CD4-positive, alpha-beta memory T cell (primary cell): ENCODE measurements around the gene CSTF3. TPM values are rescaled to one million over a fixed set of nuclear protein-coding genes. Genes with fewer than 3 reads are reported as not detected.

Experiments used
- CTCF ChIA-PET: fragments of 350-600 bp; sonication (Branson Sonifier 250); formaldehyde crosslinking; loops from one replicate; lab custom pipeline; 2021; ENCODE audit warnings: inconsistent platforms; ENCODE audit not compliant: partially characterized antibody; lab: Charles Lee
- POLR2A ChIA-PET: fragments of 350-600 bp; sonication (Branson Sonifier 250); formaldehyde crosslinking; loops from one replicate; lab custom pipeline; 2021; ENCODE audit not compliant: partially characterized antibody; lab: Charles Lee
- DNase-seq, 5 donors: peaks; one replicate each; pipeline versions ENCODE4 v3.0.0 to v3.0.0-alpha.2; 2020 to 2022; ENCODE audit warnings: mixed read lengths in 1 of 5
- H3K27ac ChIP-seq: one replicate; pipeline ENCODE4 v1.7.0; 2013; ENCODE audit warnings: low read depth, low read length
- H3K27me3 ChIP-seq: 2 replicates; pipeline ENCODE4 v1.7.0; 2013; ENCODE audit warnings: mild to moderate bottlenecking, low read length, moderate library complexity; ENCODE audit not compliant: insufficient read depth
- H3K36me3 ChIP-seq: 2 replicates; pipeline ENCODE4 v1.7.0; 2013; ENCODE audit warnings: mild to moderate bottlenecking, low read length, moderate library complexity; ENCODE audit not compliant: insufficient read depth
- H3K4me1 ChIP-seq: 2 replicates; pipeline ENCODE4 v1.7.0; 2013; ENCODE audit warnings: mild to moderate bottlenecking, low read length, moderate library complexity; ENCODE audit not compliant: insufficient read depth
- H3K4me3 ChIP-seq, 2 donors: one replicate each; pipeline ENCODE4 v1.7.0; 2013; ENCODE audit warnings: low read length in 2 of 2, mild to moderate bottlenecking in 1 of 2
- H3K9me3 ChIP-seq, 2 donors: one replicate each; pipeline ENCODE4 v1.7.0; 2013; ENCODE audit warnings: low read length in 2 of 2, control low read depth in 1 of 2; ENCODE audit not compliant: control insufficient read depth in 1 of 2
- H3K27ac Mint-ChIP-seq, 7 donors: one replicate each; pipeline ENCODE4 v1.8.0; 2020 to 2021; ENCODE audit warnings: mixed read lengths in 7 of 7, mild to moderate bottlenecking in 6 of 7, inconsistent platforms in 3 of 7, moderate library complexity in 3 of 7
- H3K27me3 Mint-ChIP-seq, 2 donors: one replicate each; pipeline ENCODE4 v1.8.0; 2020 to 2021; ENCODE audit warnings: mixed read lengths in 2 of 2
- H3K36me3 Mint-ChIP-seq, 2 donors: one replicate each; pipeline ENCODE4 v1.8.0; 2020 to 2021; ENCODE audit warnings: mixed read lengths in 2 of 2, inconsistent platforms in 1 of 2, mild to moderate bottlenecking in 1 of 2
- H3K4me1 Mint-ChIP-seq, 4 donors: one replicate each; pipeline ENCODE4 v1.8.0; 2020 to 2021; ENCODE audit warnings: mixed read lengths in 4 of 4, mild to moderate bottlenecking in 1 of 4
- H3K4me3 Mint-ChIP-seq, 8 donors: one replicate each; pipeline ENCODE4 v1.8.0; 2020 to 2021; ENCODE audit warnings: mixed read lengths in 8 of 8, mild to moderate bottlenecking in 7 of 8, moderate library complexity in 6 of 8, inconsistent platforms in 3 of 8
- H3K9me3 Mint-ChIP-seq, 8 donors: one replicate each; pipeline ENCODE4 v1.8.0; 2020 to 2021; ENCODE audit warnings: mixed read lengths in 8 of 8, mild to moderate bottlenecking in 5 of 8, inconsistent platforms in 3 of 8, moderate library complexity in 1 of 8
- intact Hi-C: fragments of 100-400 bp; cut with micrococcal nuclease; formaldehyde crosslinking; loops from one replicate; pipeline ENCODE4 v1.15.1; 2023
- polyA plus RNA-seq, 2 donors: library from polyadenylated mRNA; unstranded; fragments of 300-500 nt; fragmentation: Illumina TruSeq; gene quantifications; one replicate each; pipeline ENCODE4 v1.2.3, GENCODE V29; 2021
- total RNA-seq, 2 experiments: library from RNA; stranded (reverse); gene quantifications; one replicate each; pipeline ENCODE4 v1.2.3, GENCODE V29; 2021

Gene CSTF3
- total and polyA plus RNA-seq, 4 experiments from 2014 or later = 18.1 to 34.0 (median 25.9) TPM

DNA sequence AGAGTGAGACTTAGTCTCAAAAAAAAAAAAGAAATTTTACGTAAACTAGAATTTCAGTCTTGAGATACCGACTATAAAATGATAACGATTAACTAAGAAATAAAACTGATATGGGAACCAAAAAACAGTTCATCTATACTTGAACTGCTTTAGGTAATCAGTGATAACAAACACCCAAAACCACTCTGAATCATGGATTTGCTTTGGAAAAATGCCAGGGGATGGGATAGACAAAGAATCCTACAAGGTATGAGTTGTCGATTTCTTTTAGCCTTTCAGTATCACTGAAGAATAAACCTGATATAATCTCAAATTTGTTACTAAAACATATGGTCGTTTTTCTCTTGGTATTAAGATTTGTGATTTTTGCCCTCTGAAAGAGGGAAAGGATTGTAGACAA is 13.7 kb downstream of the CSTF3 start:
- no peaks in the 10 kb centered on the region for H3K27me3 ChIP-seq
- H3K36me3 ChIP-seq = no peaks in the 10 kb centered on the region
- Mint-ChIP-seq H3K27me3 (no peaks in the 10 kb centered on the region), H3K9me3 (no peaks in the 10 kb centered on the region), H3K4me3 (no peak overlapping the region), H3K27ac (no peak overlapping the region), H3K36me3 (peaks cover 10 to 24% of the 10 kb centered on the region in 2 donors), H3K4me1 (peaks cover 12 to 30% (median 17%) of the 10 kb centered on the region in 4 donors)
- no peak for DNase-seq
- ChIA-PET POLR2A (no interaction called here), CTCF (interaction anchor here (0.6 to 1.2 kb wide), 2 partner anchors 13 to 258 kb away, joined by 3 read pairs; no protein-coding TSS in a partner anchor)
- H3K4me3 ChIP-seq = no peak overlapping the region
- H3K9me3 ChIP-seq = no peaks in the 10 kb centered on the region
- peaks cover 6% of the 10 kb centered on the region for H3K4me1 ChIP-seq
- intact Hi-C loops = no loop called here
- no peak overlapping the region for H3K27ac ChIP-seq

DNA sequence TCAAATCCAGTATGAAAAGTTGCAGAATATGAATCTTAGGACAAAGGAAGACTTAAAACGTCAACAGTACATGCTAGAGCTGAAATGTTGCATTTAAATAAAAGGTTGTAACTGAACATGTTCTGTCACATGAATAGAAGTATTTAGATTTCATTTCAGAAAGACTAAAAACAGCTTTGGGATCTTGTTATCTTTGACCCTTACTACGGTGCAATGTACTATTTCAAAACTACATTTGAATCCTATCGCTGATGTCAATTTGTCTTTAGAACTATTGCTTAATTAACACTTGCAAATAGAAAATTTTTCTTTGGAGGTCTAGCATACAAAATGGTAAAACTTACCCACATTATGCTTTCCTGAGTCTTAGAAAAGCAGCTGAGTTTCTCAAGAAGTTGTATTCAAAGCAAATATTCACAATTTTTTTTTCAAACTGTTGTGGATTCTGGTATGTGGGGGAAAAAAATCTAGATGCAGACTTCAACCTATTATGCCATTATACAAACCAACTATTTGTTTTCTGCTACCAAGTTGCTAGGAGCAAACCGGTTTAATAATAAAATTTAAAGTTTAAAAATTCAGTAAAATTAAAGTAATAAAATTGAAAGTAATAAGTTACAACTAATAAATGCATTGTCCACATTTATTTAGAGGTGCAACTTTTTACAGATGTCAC is 25.4 kb downstream of the CSTF3 start:
- Histone ChIP-seq H3K4me1 (no peaks in the 10 kb centered on the region), H3K4me3 (no peak overlapping the region), H3K9me3 (no peaks in the 10 kb centered on the region), H3K36me3 (peaks cover 6% of the 10 kb centered on the region), H3K27me3 (no peaks in the 10 kb centered on the region), H3K27ac (no peak overlapping the region)
- ChIA-PET CTCF (interaction anchor here (1.2 kb wide), 1 partner anchor 71 kb away, joined by 4 read pairs; no protein-coding TSS in a partner anchor), POLR2A (no interaction called here)
- peaks cover 7 to 19% of the 10 kb centered on the region in 2 donors for H3K36me3 Mint-ChIP-seq
- H3K27me3 Mint-ChIP-seq = no peaks in the 10 kb centered on the region
- H3K4me1 Mint-ChIP-seq = peaks cover 0 to 4% (median 0%) of the 10 kb centered on the region in 4 donors
- H3K27ac Mint-ChIP-seq = no peak overlapping the region
- H3K9me3 Mint-ChIP-seq = no peaks in the 10 kb centered on the region
- intact Hi-C loops = no loop called here
- no peak overlapping the region for H3K4me3 Mint-ChIP-seq
- no peak for DNase-seq

DNA sequence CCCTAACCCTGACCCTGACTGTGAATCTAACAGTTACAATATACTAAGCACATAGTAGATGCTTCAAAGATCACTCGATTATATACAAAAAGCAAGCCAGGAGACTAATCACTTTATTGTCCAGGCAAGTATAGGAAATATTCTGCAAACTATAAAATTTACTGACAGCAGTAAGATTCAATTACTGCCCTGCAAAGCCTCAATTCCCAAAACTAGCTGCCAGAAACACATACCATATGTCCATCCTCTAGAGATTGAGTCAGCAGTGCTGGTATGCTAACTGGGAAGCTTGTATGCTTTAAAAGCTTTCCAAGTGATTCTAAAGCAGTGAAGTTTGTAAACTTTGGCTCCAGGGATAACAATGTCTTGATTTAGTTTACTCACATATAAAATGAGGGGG is 26.1 kb downstream of the CSTF3 start:
- no peaks in the 10 kb centered on the region for H3K9me3 ChIP-seq
- H3K4me3 ChIP-seq = no peak overlapping the region
- POLR2A ChIA-PET = no interaction called here
- H3K4me1 ChIP-seq = no peaks in the 10 kb centered on the region
- Mint-ChIP-seq H3K36me3 (peaks cover 3 to 15% of the 10 kb centered on the region in 2 donors), H3K4me3 (no peak overlapping the region), H3K27ac (no peak overlapping the region), H3K4me1 (peaks cover 0 to 4% (median 0%) of the 10 kb centered on the region in 4 donors), H3K9me3 (no peaks in the 10 kb centered on the region), H3K27me3 (no peaks in the 10 kb centered on the region)
- no peak for DNase-seq
- intact Hi-C loops = no loop called here
- H3K27me3 ChIP-seq = no peaks in the 10 kb centered on the region
- CTCF ChIA-PET = interaction anchor here (1.2 kb wide), 1 partner anchor 70 kb away, joined by 4 read pairs; no protein-coding TSS in a partner anchor
- peaks cover 3% of the 10 kb centered on the region for H3K36me3 ChIP-seq
- H3K27ac ChIP-seq = no peak overlapping the region

DNA sequence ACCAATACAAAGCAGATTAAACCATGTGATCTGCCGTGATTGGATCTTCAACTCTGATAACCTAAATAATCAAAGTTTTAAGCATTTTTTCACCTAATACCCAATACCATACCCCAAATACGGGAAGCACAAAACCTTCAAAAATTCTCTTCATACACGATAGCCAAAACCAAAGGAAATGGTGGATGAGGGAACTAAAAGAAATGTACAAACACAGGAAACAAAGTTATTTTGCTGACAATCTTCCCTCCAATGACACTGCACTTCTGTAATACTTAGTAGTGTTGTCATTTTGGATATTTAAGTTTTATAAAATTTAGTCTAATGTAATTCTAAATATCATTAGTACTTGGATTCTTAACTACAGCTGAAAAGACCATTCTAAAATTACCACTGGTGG is 27.0 kb downstream of the CSTF3 start:
- no peaks in the 10 kb centered on the region for H3K9me3 Mint-ChIP-seq
- no peak overlapping the region for H3K4me3 Mint-ChIP-seq
- DNase-seq = no peak
- peaks cover 0 to 7% of the 10 kb centered on the region in 2 donors for H3K36me3 Mint-ChIP-seq
- CTCF ChIA-PET = no interaction called here
- no peaks in the 10 kb centered on the region for H3K27me3 ChIP-seq
- H3K27ac Mint-ChIP-seq = no peak overlapping the region
- no peak overlapping the region for H3K4me3 ChIP-seq
- intact Hi-C loops = no loop called here
- peaks cover 0 to 4% (median 0%) of the 10 kb centered on the region in 4 donors for H3K4me1 Mint-ChIP-seq
- POLR2A ChIA-PET = no interaction called here
- H3K9me3 ChIP-seq = no peaks in the 10 kb centered on the region
- H3K4me1 ChIP-seq = no peaks in the 10 kb centered on the region
- no peaks in the 10 kb centered on the region for H3K27me3 Mint-ChIP-seq
- no peaks in the 10 kb centered on the region for H3K36me3 ChIP-seq
- no peak overlapping the region for H3K27ac ChIP-seq

DNA sequence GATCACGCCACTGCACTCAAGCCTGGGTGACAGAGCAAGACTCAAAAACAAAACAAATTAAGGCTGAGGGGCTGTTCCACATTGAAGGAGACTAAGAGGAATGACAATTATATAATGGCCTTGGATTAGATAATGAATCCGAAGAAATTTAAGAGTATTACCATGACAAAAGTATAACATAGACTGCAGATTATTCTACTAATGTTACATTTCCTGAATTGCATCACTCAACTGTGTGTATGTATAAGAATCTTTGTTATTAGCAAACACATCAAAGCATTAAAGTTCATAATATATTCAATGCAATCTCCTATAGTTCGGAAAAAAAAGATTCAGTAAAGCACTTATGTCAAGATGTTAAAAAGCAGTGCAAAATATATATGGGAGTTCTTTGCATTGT is 27.5 kb downstream of the CSTF3 start:
- intact Hi-C loops = no loop called here
- ChIA-PET POLR2A (no interaction called here), CTCF (interaction anchor here (1.1 kb wide), 1 partner anchor 12 kb away, joined by 3 read pairs; no protein-coding TSS in a partner anchor)
- H3K36me3 Mint-ChIP-seq = peaks cover 0 to 6% of the 10 kb centered on the region in 2 donors
- DNase-seq = no peak
- Histone ChIP-seq H3K27ac (no peak overlapping the region), H3K36me3 (no peaks in the 10 kb centered on the region), H3K4me1 (peaks cover 2% of the 10 kb centered on the region), H3K4me3 (no peak overlapping the region), H3K27me3 (no peaks in the 10 kb centered on the region), H3K9me3 (no peaks in the 10 kb centered on the region)
- H3K4me3 Mint-ChIP-seq = no peak overlapping the region
- no peaks in the 10 kb centered on the region for H3K9me3 Mint-ChIP-seq
- no peaks in the 10 kb centered on the region for H3K27me3 Mint-ChIP-seq
- H3K4me1 Mint-ChIP-seq = peaks cover 0 to 5% (median 2%) of the 10 kb centered on the region in 4 donors
- H3K27ac Mint-ChIP-seq = peak overlapping the region in 3 of 7 donors; percentile 1 to 50 (median 13)

DNA sequence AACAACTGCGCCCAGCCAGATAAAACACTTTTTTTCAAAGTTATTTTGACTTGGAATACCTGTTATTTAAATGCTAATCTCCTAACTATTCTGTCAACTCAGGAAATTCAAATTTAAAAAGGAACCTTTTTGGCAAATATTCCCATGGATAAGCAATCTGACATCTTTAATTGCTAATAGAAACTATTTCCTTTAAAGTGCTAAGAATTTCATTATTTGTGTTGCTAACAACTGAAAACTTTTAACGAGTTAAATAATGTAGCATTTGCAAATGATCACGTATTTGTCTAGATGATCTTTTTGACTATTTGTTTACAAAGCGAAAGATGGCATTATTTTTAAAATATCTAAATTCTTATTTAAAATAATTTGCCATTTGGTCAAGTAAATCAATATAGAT is 28.8 kb downstream of the CSTF3 start:
- H3K4me3 Mint-ChIP-seq = no peak overlapping the region
- Histone ChIP-seq H3K27me3 (no peaks in the 10 kb centered on the region), H3K4me3 (no peak overlapping the region), H3K36me3 (no peaks in the 10 kb centered on the region), H3K4me1 (peaks cover 13% of the 10 kb centered on the region), H3K27ac (no peak overlapping the region), H3K9me3 (no peaks in the 10 kb centered on the region)
- no peaks in the 10 kb centered on the region for H3K9me3 Mint-ChIP-seq
- no peaks in the 10 kb centered on the region for H3K27me3 Mint-ChIP-seq
- no peak for DNase-seq
- no peak overlapping the region for H3K27ac Mint-ChIP-seq
- peaks cover 0 to 7% (median 4%) of the 10 kb centered on the region in 4 donors for H3K4me1 Mint-ChIP-seq
- ChIA-PET POLR2A (no interaction called here), CTCF (no interaction called here)
- intact Hi-C loops = no loop called here
- H3K36me3 Mint-ChIP-seq = peaks cover 0 to 4% of the 10 kb centered on the region in 2 donors

DNA sequence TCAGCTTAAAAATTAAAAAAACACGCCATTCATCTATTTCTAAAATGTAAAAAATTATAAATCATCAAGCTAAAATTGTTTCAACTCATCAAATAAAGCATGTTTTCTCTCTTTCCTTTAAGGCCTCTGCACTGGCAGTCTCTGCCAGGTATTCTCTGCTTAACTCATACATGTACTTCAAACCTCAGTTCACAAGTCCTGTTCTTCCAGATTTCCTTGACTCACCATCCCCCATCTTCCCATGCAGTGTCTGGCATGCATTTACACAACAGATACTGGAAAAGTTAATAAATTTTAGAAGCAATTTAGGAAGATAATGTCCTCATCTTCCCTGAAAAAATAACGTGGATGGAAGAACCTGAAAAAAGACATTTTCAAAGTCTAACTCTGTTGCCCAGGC is 32.5 kb downstream of the CSTF3 start:
- Mint-ChIP-seq H3K27ac (peak overlapping the region in 2 of 7 donors; percentile 32 to 64), H3K4me1 (peaks cover 0 to 9% (median 4%) of the 10 kb centered on the region in 4 donors), H3K36me3 (peaks cover 3 to 4% of the 10 kb centered on the region in 2 donors), H3K9me3 (no peaks in the 10 kb centered on the region), H3K4me3 (no peak overlapping the region), H3K27me3 (no peaks in the 10 kb centered on the region)
- H3K9me3 ChIP-seq = no peaks in the 10 kb centered on the region
- H3K4me1 ChIP-seq = peaks cover 13% of the 10 kb centered on the region
- no peak overlapping the region for H3K4me3 ChIP-seq
- H3K36me3 ChIP-seq = no peaks in the 10 kb centered on the region
- no peaks in the 10 kb centered on the region for H3K27me3 ChIP-seq
- CTCF ChIA-PET = no interaction called here
- intact Hi-C loops = no loop called here
- no peak for DNase-seq
- POLR2A ChIA-PET = no interaction called here
- H3K27ac ChIP-seq = no peak overlapping the region
